GM19328 (cell line): ENCODE data around the gene MST1R.

Experiments used
- ATAC-seq: cut with Tn5 transposase; IDR thresholded peaks from one replicate; pipeline ENCODE4 v1.9.1; 2021; ENCODE audit warnings: mild to moderate bottlenecking, moderate library complexity; ENCODE audit not compliant: unreplicated experiment

Gene MST1R

DNA sequence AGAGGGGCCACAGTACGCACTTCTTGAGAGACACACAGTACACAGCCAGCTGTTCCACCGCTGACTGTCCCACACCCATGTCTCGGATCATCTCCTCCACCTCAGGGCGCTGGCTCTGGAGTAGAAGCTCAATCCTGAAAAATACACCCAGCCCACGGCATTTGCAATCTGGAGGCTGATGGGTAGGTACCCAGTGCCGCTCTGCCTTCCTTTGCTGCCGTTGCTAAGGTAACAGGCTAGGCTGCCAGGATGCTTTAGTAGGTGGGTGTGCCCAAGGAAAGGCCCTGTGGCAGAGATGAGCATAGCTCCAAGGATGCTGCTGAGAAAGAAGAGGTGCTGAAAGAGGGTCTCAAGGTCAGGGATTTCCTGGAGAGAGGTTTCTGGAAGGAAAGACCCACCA, 61.9 kb downstream of the MST1R start:
- no peak for ATAC-seq

DNA sequence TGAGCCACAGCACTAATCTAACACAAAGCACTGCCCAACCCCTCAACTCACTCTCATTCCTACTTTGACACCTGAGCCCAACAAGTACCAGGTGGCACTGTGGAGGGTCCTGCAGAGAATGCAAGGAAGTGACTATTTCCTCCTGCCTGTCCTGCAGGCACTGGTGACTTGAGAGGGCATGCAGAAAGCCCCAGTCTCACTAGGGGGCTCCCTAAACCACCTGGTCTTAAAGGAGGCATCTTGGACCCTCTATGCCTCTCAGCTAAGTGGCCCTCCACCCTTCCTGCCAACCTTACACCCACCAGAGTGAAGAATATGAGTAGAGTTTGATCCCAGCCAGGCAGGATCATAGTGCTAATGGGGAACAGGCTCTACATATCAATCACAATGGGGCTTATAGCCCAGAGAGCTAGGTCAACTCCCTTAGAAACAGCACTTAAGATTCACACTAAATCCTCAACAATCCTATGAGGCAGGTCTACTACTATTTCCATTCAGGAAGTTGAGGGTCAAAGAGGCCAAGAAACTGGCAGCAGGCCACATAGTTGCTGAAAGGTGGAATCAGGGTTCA, 62.5 kb downstream of the MST1R start:
- no peak for ATAC-seq

DNA sequence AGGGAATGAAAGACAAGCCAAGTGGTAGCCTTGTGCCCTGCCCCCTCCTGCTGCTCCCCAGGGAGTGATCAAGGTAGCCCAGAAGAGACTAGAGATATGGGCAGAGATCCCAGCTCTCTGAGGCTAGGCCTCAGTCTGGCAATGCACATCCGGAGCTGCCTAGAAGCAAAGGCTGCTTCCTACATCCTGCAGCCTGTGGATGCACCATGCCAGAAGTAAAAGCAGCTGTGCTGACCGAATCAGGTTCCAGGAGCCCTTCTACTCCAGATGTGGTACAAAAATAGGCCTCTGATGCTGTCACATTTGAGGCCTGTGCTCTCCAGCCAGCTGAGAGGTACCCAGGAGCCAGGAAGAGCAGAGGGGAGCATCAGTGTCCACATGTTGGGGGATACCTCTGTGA, 63.3 kb downstream of the MST1R start:
- ATAC-seq, result no peak

DNA sequence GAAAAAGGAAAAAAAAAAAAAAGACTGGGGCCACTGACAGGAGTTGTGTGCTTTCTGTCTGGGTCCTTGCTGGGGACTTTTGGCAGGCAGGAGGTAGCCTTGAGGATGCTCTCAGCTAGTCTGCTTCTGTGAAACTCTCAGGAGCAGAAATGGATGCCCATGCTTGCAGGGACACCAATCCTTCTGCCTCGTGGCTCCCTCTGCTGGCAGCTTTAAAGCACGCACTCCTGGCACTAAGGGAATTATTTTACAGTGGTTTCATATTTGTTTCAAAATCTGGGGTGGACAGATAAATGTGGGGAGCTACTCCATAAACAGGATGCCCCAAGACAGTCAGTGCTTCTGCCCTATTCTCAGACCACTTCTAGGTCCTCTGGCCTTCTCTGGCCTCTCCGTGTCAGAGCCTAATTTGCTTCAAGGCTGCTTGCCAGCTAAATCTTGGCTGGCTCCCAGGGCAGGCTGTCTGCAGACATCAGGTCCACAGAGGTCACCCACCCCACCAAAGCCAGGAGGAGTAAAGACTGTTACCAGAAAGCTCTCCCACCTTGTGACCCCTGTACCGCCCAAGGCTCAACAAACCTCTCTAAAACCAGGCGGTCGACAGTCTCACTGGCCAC, 64.4 kb downstream of the MST1R start:
- no peak for ATAC-seq
